Stomach smooth muscle (tissue), 2 donors: Measurements from ENCODE around the gene C11orf91.
A peak's percentile ranks its signal among the peaks of the same experiment; 100 is the strongest.
"Not testable (repeated sequence)": the region's sequence is repeated elsewhere in the genome, so short reads cannot be mapped to it uniquely, and the experiment has no call there.

Experiments used
- H3K27ac ChIP-seq: one replicate; pipeline ENCODE4 v1.7.0; 2013; ENCODE audit warnings: mild to moderate bottlenecking, low read length, inconsistent platforms
- H3K27me3 ChIP-seq, 2 donors: one replicate each; pipeline ENCODE4 v1.7.0; 2013; ENCODE audit warnings: low read length in 2 of 2; ENCODE audit not compliant: insufficient read depth in 2 of 2, control insufficient read depth in 1 of 2
- H3K36me3 ChIP-seq, 2 donors: one replicate each; pipeline ENCODE4 v1.7.0; 2013; ENCODE audit warnings: low read length in 2 of 2; ENCODE audit not compliant: control insufficient read depth in 2 of 2, insufficient read depth in 2 of 2
- H3K4me1 ChIP-seq: one replicate; pipeline ENCODE4 v1.7.0; 2013; ENCODE audit warnings: low read length; ENCODE audit not compliant: control insufficient read depth, insufficient read depth
- H3K4me3 ChIP-seq, 2 donors: one replicate each; pipeline ENCODE4 v1.7.0; 2013; ENCODE audit warnings: low read length in 2 of 2
- H3K9ac ChIP-seq, 2 donors: one replicate each; pipeline ENCODE4 v1.7.0; 2013; ENCODE audit warnings: low read length in 2 of 2, mild to moderate bottlenecking in 1 of 2
- H3K9me3 ChIP-seq, 2 donors: one replicate each; pipeline ENCODE4 v1.7.0; 2013; ENCODE audit warnings: low read length in 2 of 2; ENCODE audit not compliant: control insufficient read depth in 2 of 2
- donor health status: healthy.
- donor health status: Pancreatic carcinoma.

C11orf91 gene

DNA sequence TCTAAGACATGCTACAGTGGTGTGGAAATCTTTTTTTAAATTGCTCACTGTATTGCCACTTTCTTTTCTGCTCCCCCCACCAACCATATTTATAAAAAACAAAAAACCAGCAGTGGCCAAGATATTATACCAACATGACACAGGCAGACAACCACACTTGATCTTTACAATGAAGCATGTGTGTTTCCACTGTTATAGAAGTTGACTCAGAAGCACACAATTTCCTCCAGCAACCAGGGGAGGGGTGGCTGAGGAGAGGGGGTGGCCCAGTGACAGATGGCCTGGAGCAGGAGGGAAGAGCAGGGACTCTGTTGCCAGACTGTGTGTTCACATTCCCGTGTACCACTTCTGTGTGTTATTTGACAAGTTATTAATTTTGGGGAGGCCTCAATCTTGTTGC lies 20.8 kb upstream of the C11orf91 start:
- H3K4me1 ChIP-seq = peaks cover 42% of the 10 kb centered on the region
- no peaks in the 10 kb centered on the region for H3K9me3 ChIP-seq
- peak overlapping the region; percentile 6 for H3K27ac ChIP-seq
- no peak overlapping the region for H3K4me3 ChIP-seq
- H3K27me3 ChIP-seq = no peaks in the 10 kb centered on the region
- peaks cover 29 to 31% of the 10 kb centered on the region in 2 donors for H3K36me3 ChIP-seq
- no peak overlapping the region for H3K9ac ChIP-seq

DNA sequence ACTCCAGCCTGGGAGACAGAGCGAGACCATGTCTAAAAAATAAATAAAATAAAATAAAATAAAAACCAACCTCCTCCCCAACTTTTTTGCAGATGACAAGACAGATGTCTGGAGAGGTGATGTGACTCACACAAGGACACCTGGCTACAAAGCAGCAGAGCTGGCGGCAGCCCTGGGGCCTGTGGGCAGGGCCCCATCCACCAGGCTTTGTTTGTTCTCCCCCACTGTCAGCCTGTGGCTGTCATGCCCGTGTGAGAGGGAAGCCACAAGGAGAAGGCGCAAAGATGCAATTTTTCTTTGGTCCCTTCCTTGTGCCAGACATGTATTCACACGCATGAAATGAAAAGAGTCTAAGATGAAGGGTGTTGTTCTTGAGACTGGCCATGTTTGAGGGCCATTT lies 19.0 kb upstream of the C11orf91 start:
- H3K9ac ChIP-seq = no peak overlapping the region
- no peaks in the 10 kb centered on the region for H3K27me3 ChIP-seq
- H3K9me3 ChIP-seq = no peaks in the 10 kb centered on the region
- H3K4me3 ChIP-seq = no peak overlapping the region
- no peak overlapping the region for H3K27ac ChIP-seq
- H3K4me1 ChIP-seq = peaks cover 40% of the 10 kb centered on the region
- H3K36me3 ChIP-seq = peaks cover 29 to 36% of the 10 kb centered on the region in 2 donors

DNA sequence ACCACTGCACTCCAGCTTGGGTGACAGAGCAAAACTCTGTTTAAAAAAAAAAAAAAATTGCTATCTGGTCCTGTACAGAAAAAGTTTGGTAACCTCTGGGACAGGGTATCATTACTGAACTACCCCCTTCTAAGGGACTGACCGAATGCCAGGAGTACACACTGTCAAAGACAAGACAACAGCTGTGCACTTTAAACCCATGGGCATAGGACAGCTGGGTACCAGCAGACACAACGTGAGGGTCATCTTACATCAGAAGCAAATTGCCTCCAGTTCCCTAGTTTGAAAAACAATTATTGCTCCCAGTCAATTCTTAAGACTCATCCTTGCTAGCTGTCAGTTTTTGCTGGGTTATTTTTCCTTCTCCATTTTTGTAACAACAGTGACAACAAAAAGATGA lies 17.8 kb upstream of the C11orf91 start:
- Histone ChIP-seq H3K4me3 (no peak overlapping the region), H3K36me3 (peaks cover 35 to 42% of the 10 kb centered on the region in 2 donors), H3K27me3 (no peaks in the 10 kb centered on the region), H3K27ac (no peak overlapping the region), H3K9me3 (no peaks in the 10 kb centered on the region), H3K9ac (no peak overlapping the region), H3K4me1 (peaks cover 29% of the 10 kb centered on the region)

DNA sequence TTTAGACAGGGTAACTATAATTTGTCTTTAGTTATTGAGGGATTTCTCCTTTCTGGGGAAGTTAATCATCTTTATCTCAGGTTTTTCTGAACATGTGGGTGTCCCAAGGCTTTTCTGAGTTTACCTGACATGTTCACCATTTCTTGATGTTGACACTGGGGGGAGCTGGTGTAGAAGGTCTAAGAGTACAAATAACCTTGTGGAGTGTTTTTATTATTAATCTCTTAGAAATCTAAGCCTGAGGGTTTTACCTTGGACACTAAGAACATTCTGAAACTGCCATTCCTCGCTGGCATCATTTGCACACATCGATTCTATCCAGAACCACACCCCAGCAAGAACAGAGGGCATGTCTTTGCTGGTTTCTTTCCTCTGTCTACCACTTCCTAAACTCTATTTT lies 15.6 kb upstream of the C11orf91 start:
- Histone ChIP-seq H3K27me3 (no peaks in the 10 kb centered on the region), H3K9me3 (no peaks in the 10 kb centered on the region), H3K4me1 (peaks cover 9% of the 10 kb centered on the region), H3K27ac (peak overlapping the region; percentile 2), H3K4me3 (no peak overlapping the region), H3K36me3 (peaks cover 31 to 35% of the 10 kb centered on the region in 2 donors), H3K9ac (no peak overlapping the region)

DNA sequence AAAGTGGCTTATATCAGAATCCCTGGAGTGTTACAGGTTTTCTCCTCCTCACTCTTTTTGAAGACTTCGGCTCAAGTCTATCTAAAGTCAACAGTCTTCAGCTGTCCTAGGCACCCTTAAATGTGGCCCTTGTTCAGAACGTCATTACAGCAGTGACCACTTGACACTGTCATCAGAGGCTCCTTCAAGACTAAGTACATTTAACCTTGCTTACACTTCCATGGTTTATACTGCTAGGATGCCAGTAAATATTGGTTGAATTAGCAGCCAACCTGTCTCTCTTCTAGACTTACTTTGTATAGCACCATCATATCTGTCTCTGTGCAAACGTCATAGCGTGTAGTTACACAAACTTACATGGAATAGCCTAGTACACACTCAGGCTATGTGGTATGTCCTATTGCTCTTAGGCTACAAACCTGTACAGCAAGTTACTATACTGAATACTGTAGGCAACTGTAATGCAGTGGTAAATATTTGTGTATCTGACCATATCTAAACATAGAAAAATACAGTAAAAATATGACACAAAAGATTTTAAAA lies 13.3 kb upstream of the C11orf91 start:
- Histone ChIP-seq H3K36me3 (peaks cover 34 to 37% of the 10 kb centered on the region in 2 donors), H3K27ac (no peak overlapping the region)

DNA sequence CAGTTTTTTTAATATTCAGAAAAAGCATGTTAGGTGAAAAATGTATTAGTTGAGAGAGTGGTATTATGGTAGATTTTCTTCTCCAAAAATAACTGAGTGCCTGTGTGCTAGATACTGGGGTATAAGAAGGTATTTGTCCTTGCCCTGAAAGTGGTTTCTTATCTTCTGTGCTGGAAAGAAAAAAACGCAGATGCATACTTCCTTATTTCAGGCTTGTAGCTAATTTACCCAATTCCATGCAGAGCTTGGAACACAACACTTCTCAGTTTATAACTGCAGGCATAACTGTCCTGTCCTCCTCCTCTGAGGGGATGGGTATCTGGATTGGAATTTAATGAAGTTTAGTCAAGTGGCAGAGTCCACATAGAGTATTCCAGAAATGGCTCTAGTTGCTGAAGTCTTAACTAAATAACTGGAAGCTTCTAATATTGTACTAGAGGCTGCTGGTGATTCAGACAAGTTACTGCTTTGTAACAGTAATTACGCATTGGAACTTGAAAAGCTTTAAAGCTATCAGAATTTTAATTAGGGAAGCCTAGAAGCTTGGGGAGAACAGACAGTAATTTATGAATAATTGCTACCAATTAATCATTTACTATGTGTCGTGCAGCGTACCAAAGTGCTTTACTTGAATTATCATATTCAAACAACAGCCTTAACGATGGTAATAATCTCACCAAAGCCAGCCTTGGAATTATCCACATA lies 12.7 kb upstream of the C11orf91 start:
- H3K36me3 ChIP-seq = peaks cover 33 to 34% of the 10 kb centered on the region in 2 donors
- no peaks in the 10 kb centered on the region for H3K9me3 ChIP-seq
- H3K27ac ChIP-seq = no peak overlapping the region
- H3K4me3 ChIP-seq = no peak overlapping the region
- peaks cover 3% of the 10 kb centered on the region for H3K4me1 ChIP-seq
- no peaks in the 10 kb centered on the region for H3K27me3 ChIP-seq
- no peak overlapping the region for H3K9ac ChIP-seq

More for the DNA sequence above, 13.3 kb upstream of the C11orf91 start:
- no peak overlapping the region for H3K9ac ChIP-seq
- H3K4me3 ChIP-seq = no peak overlapping the region
- no peaks in the 10 kb centered on the region for H3K9me3 ChIP-seq
- peaks cover 3% of the 10 kb centered on the region for H3K4me1 ChIP-seq
- no peaks in the 10 kb centered on the region for H3K27me3 ChIP-seq

DNA sequence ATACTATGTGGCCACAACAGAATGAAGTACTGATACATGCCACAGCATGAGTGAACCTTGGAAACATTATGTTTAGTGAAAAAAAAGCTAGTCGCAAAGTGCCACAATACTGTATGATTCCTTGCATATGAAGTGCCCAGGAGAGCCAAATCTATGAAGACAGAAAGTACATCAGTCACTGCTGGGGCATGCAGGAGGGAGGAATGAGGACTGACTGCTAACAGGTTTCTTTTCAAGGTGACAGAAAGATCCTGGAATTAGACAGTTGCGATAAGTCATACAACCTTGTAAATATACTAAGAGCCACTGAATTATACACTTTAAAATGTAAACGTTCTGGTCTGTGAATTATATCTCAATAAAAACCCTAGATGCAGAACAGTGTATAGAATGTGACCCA lies 11.8 kb upstream of the C11orf91 start:
- H3K27me3 ChIP-seq = no peaks in the 10 kb centered on the region
- H3K36me3 ChIP-seq = peaks cover 35 to 39% of the 10 kb centered on the region in 2 donors
- H3K27ac ChIP-seq = no peak overlapping the region
- H3K9ac ChIP-seq = no peak overlapping the region
- peaks cover 3% of the 10 kb centered on the region for H3K4me1 ChIP-seq
- H3K4me3 ChIP-seq = no peak overlapping the region
- no peaks in the 10 kb centered on the region for H3K9me3 ChIP-seq

DNA sequence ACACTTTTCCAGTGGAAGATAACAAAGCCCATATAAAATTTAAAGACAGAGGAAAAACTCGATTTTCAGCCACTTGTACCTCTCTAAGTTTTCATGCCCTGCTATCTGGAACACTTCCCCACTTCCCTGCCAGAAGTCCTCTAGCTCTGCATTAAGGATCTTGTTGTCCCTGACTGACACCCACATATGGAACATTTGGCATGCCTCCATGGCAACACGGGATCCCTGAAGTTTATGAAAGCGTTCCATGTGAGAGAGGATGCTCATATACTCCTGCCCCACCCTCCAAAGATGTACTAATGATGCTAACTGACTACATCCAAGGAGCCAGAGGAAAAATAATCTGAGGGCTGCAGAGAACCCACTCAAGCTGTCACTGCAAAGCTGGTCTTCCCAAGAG lies 8.8 kb upstream of the C11orf91 start:
- Histone ChIP-seq H3K27me3 (no peaks in the 10 kb centered on the region), H3K27ac (no peak overlapping the region), H3K9ac (no peak overlapping the region), H3K4me3 (no peak overlapping the region), H3K36me3 (peaks cover 31 to 41% of the 10 kb centered on the region in 2 donors), H3K9me3 (no peaks in the 10 kb centered on the region), H3K4me1 (no peaks in the 10 kb centered on the region)

DNA sequence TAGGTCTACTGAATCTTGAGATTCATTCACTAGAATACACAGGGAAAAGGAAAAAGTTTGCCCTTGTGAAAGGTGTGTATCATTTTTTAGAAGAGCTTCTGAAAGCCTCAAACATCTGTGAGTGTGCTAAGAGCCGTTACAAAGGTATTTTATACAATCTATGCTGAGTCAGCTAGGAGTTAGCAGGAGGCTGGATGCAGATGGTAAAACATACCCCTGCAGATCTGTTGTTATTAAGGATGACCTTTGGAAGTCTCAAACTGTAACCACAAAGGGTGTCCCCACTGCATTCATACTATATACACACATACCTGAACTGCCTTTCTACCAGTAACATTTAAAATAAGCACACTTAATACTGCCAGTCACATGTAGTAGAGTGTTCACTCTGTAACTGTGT lies 8.4 kb upstream of the C11orf91 start:
- Histone ChIP-seq H3K9ac (no peak overlapping the region), H3K27ac (no peak overlapping the region), H3K9me3 (no peaks in the 10 kb centered on the region), H3K4me3 (no peak overlapping the region), H3K36me3 (peaks cover 28 to 39% of the 10 kb centered on the region in 2 donors), H3K27me3 (no peaks in the 10 kb centered on the region), H3K4me1 (no peaks in the 10 kb centered on the region)

DNA sequence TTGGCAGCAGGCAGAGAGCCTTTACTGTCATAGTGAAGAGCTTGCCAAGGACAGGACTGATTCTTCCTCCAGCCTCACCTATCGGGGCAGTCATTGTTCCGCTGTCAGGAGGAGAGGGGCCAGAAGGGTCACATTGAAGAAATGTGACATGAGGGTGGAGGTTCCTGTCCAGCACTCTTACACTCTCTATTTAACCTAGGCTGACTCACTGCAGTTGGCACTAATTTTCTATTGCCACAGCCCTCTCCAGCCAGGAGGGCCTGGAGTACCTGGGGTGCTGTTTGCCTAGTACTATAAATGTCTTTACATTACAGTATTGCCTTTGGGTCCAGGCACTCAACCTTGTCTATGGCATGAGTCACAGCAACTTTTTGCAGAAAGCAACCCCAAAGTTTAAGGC lies 7.2 kb upstream of the C11orf91 start:
- not testable (repeated sequence) for H3K27ac ChIP-seq, H3K4me1 ChIP-seq, H3K9me3 ChIP-seq, H3K9ac ChIP-seq, H3K4me3 ChIP-seq, H3K27me3 ChIP-seq
- H3K36me3 ChIP-seq = peaks cover 26 to 32% of the 10 kb centered on the region in 2 donors

DNA sequence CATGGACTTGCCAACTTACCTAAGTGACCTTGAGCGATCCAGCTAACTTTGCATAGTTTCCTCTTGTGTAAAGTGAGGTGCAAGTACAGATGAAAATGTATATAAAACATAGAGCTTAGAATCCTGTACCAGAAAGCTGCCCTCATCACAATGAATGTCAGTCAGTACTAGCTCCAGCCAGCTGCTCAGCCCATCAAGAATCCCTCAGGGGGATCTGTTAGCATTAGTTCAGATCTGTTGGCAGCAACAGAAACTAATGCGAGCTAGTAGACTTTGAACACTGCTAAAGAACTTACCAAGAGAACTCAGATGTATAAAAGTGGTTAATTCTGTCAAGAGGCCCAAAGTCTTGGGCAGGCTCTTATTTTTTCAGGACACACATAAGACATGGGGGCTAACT lies 6.3 kb upstream of the C11orf91 start:
- Histone ChIP-seq H3K27me3 (no peaks in the 10 kb centered on the region), H3K9me3 (no peaks in the 10 kb centered on the region), H3K9ac (no peak overlapping the region), H3K4me1 (peaks cover 2% of the 10 kb centered on the region), H3K36me3 (peaks cover 26 to 29% of the 10 kb centered on the region in 2 donors), H3K4me3 (no peak overlapping the region), H3K27ac (no peak overlapping the region)
